ENCODE data around the gene INTS6. TPM values are rescaled to one million over a fixed set of nuclear protein-coding genes. Genes with fewer than 3 reads are reported as not detected.

INTS6 gene
- total and polyA plus RNA-seq, 2 of the 4 experiments (the other 2 are of a cell fraction), result 12.9 to 42.3 TPM

- in situ Hi-C loops (cut with MboI; ENCODE audit: low sequenced_read_pairs), result no loop called here
- no CpG with 5 or more reads among the region's 1 CpG for WGBS, 2 experiments (ENCODE audit: extremely low coverage in 2 of 2, insufficient read length in 1 of 2)
Observed at GRCh38 chr13:51313619-51314018, 139.2 kb downstream of the INTS6 start.

More at GRCh38 chr13:51313619-51314018, 139.2 kb downstream of the INTS6 start:
- no peaks in the 10 kb centered on the region for H3K9me3 ChIP-seq (ENCODE audit: control insufficient read depth, insufficient read depth, low read length)
- H3K4ac ChIP-seq (ENCODE audit: low read depth, low read length), result no peak overlapping the region
- H3K23ac ChIP-seq (ENCODE audit: low read depth, low read length), result no peak overlapping the region
- H4K8ac ChIP-seq (ENCODE audit: low read depth in 2 of 2, low read length in 2 of 2), result no peak overlapping the region
- dilution Hi-C loops (cut with HindIII; ENCODE audit: low sequenced_read_pairs, unreplicated experiment) (no loop called here), intact Hi-C loops (cut with micrococcal nuclease) (no loop called here)
- H3K14ac ChIP-seq (replicated peaks; ENCODE audit: low read depth, low read length), result no peak overlapping the region
- H3K18ac ChIP-seq (ENCODE audit: low read depth, low read length), result no peak overlapping the region
- no peak for DNase-seq
- peaks cover 10% of the 10 kb centered on the region for H3K27me3 ChIP-seq (ENCODE audit: control insufficient read depth, insufficient read depth, low read length)
- no peaks in the 10 kb centered on the region for H3K36me3 ChIP-seq (ENCODE audit: control insufficient read depth, insufficient read depth, low read length)
- no peak overlapping the region for H2AK9ac ChIP-seq (replicated peaks; ENCODE audit: low read depth, low read length, poor library complexity)
- no peak overlapping the region for H2BK20ac ChIP-seq (ENCODE audit: low read depth, low read length)
- H2BK5ac ChIP-seq (ENCODE audit: low read depth, low read length, poor library complexity, severe bottlenecking), result no peak overlapping the region
- ATAC-seq (ENCODE audit: low read depth), result no peak
- no peaks in the 10 kb centered on the region for H3K79me1 ChIP-seq (ENCODE audit: low read depth in 1 of 2, low read length in 2 of 2)
- H4K5ac ChIP-seq (ENCODE audit: low read depth, low read length), result no peak overlapping the region
- no peak overlapping the region for H3K9ac ChIP-seq (ENCODE audit: low read depth, low read length)
- no peak overlapping the region for H3K4me2 ChIP-seq (ENCODE audit: low read depth, low read length)
- no peak overlapping the region for H2BK15ac ChIP-seq (ENCODE audit: low read depth, low read length)
- no peak overlapping the region for H4K91ac ChIP-seq (ENCODE audit: insufficient read depth, low read depth, low read length)
- no peak overlapping the region for H2BK120ac ChIP-seq (ENCODE audit: low read depth, low read length)
- ChIA-PET POLR2A (ENCODE audit: unreplicated experiment) (no interaction called here), CTCF (interaction anchor here (1.0 kb wide), 1 partner anchor 9 kb away, joined by 3 read pairs; no protein-coding TSS in a partner anchor)
- H2AK5ac ChIP-seq (ENCODE audit: low read depth, low read length), result no peak overlapping the region
- no peak overlapping the region for H3K56ac ChIP-seq (ENCODE audit: extremely low read depth, insufficient read depth, low read length)
- H3K4me1 ChIP-seq (ENCODE audit: control insufficient read depth, insufficient read depth, low read length), result peaks cover 2% of the 10 kb centered on the region; the same call in 1 of the 2 replicates
- no peak for TF ChIP-seq CHD1 (IDR thresholded peaks at IDR 0.05; ENCODE audit: low read depth, low read length)
- TF ChIP-seq CTCF (conservative IDR thresholded peaks at IDR 0.05; ENCODE audit: low read depth, low read length), result no peak
- TF ChIP-seq RCOR1 (IDR thresholded peaks at IDR 0.05; ENCODE audit: insufficient replicate concordance, low read length), result no peak
- TF ChIP-seq POLR2A (IDR thresholded peaks at IDR 0.05; ENCODE audit: low read depth, low read length), result no peak
- TF ChIP-seq SMC3 (IDR thresholded peaks at IDR 0.05; ENCODE audit: low read depth, low read length), result no peak
- TF ChIP-seq FOS (IDR thresholded peaks at IDR 0.05; ENCODE audit: low read depth, low read length), result no peak
- TF ChIP-seq MAZ (IDR thresholded peaks at IDR 0.05; ENCODE audit: borderline replicate concordance, low read depth, low read length), result no peak
- TF ChIP-seq MXI1 (IDR thresholded peaks at IDR 0.05; ENCODE audit: borderline replicate concordance, low read depth, low read length), result no peak
- no peak for TF ChIP-seq BHLHE40 (IDR thresholded peaks at IDR 0.05; ENCODE audit: low read depth, low read length)
- BruUV-seq (replicated peaks), result no TSS peak
- no peak overlapping the region for H3K4me3 ChIP-seq (ENCODE audit: insufficient read depth, low read depth, low read length)
- H4K20me1 ChIP-seq (ENCODE audit: insufficient read depth, low read length), result no peaks in the 10 kb centered on the region
- no peak overlapping the region for H3K27ac ChIP-seq (ENCODE audit: insufficient read depth, low read length)
- H3K9me1 ChIP-seq (ENCODE audit: insufficient read depth, low read length), result no peaks in the 10 kb centered on the region
- no peak overlapping the region for H2AFZ ChIP-seq (replicated peaks; ENCODE audit: low read length, poor library complexity)
